HG02970 (cell line): ENCODE data around the gene FMO5.
"Not testable (repeated sequence)": the region's sequence is repeated elsewhere in the genome, so short reads cannot be mapped to it uniquely, and the experiment has no call there.

Experiments used
- ATAC-seq: cut with Tn5 transposase; IDR thresholded peaks from one replicate; pipeline ENCODE4 v1.9.1; 2021; ENCODE audit warnings: mild to moderate bottlenecking, moderate library complexity, moderate number of reproducible peaks; ENCODE audit not compliant: unreplicated experiment, low FRiP score

Gene FMO5

DNA sequence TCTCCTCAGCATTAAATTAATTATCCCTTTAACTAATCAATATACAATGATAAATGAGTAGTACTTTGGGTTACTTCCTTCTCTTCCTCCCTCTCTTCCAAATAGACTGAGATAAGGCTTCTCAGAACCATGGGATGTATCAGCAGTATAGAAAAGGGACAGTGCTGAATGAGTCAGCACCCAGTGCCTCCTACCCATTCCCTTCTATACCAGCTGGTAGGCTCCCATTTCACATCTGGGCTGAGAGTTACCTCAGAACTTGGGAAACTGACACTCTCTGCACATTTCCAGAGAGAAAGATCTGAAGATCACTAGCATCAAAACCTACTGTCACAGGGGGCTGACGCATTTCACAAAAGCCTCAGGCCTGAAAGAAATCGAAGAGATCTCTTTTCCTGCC is 68.0 kb downstream of the FMO5 start:
- ATAC-seq, result not testable (repeated sequence)

DNA sequence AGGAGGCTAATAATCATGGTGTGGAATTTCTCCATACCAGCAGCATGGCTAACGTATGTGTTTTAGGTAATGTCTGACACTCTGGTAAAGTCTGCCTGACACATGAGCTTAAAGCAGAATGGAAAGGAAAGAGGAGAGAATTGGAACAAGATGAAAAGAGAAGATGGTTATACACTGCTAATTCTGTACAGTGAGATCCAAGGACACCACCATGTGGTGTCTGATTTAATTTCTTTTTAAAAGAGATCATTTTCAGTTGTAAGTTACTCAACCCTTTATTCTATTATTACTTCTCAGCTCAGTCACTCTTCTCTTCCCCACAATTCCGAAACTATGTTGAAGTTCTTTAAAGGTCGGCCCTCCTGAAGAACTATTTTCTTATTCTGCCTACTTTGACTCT is 68.5 kb downstream of the FMO5 start:
- ATAC-seq, result no peak

DNA sequence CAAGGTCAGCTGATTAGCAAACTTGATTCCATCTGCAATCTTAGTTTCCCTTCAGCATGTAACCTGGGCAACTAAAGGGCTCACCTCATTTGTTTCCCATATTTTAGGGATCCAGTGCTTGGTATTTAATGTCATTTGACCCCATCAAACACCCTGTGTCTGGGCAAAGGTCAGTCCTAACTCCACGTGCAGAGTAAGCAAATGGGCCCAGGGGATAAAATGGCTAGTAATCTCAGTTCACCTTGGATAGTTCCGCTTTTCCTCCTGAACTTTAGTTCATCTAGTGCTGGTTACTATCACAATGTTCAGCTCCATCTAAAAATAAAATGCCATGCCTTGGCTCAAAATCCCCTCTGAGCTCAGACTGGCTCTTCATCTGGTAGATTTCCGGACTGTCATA is 72.4 kb downstream of the FMO5 start:
- no peak for ATAC-seq

DNA sequence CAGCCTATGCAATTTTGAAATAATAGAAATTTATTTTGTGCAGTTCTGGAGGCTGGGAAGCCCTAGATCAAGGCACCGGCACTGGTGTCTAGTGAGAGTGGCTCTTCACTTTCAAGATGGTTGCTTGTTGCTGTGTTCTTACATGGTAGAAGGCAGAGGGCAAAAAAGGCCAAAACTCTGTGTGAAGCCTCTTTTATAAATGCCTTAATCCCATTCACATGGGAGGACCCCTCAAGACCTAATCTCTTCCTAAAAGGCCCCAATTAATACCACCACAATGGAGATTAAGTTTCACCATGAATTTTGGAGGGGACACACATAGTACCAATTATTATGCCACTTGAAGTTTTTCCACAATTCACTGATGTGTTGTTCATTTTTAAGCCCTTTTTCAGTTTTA is 73.9 kb downstream of the FMO5 start:
- no peak for ATAC-seq

DNA sequence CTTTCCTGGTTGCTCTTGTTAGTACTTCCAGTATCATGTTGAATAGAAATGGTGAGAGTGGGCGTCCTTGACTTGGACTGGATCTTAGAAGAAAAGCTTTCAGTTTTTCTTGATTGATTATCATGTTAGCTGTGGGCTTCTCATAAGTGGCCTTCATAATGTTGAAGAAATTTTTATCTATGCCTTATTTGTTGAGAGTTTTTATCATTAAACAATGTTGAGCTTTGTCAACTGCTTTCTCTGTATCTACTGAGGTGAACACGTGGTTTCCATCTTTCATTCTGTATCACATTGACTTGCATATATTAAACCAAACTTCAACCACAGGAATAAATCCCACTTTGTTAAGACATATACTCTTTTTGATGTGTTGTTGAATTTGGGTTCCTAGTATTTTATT is 82.3 kb downstream of the FMO5 start:
- no peak for ATAC-seq
